ENCODE results near the gene TMEM125. TPM values are rescaled to one million over a fixed set of nuclear protein-coding genes. Genes with fewer than 3 reads are reported as not detected.

The TMEM125 gene
- total RNA-seq, 1 donor from 2014 or later = 41.1 TPM

GRCh38 chr1:43322506-43322905, 52.7 kb downstream of the TMEM125 start:
- Mint-ChIP-seq H3K4me3 (ENCODE audit: low read depth) (no peak overlapping the region), H3K27ac (no peak overlapping the region), H3K27me3 (no peaks in the 10 kb centered on the region), H3K36me3 (ENCODE audit: insufficient read depth) (no peaks in the 10 kb centered on the region), H3K4me1 (ENCODE audit: low read depth) (no peaks in the 10 kb centered on the region), H3K9me3 (ENCODE audit: low read depth) (peaks cover 8% of the 10 kb centered on the region)
- no peak for DNase-seq (ENCODE audit: low spot score, unreplicated experiment)
- TF ChIP-seq CTCF (IDR thresholded peaks at IDR 0.05; ENCODE audit: unreplicated experiment) = no peak

Other genes starting within 250 kb of the TMEM125 start
- gene EBNA1BP2, start 97.7 kb upstream of the TMEM125 start, total RNA-seq = 48.8 and 51.7 TPM in 2 replicates
- gene CFAP57, start 97.7 kb upstream of the TMEM125 start, total RNA-seq = 2.2 and 2.3 TPM in 2 replicates
- 31.4 and 34.3 TPM in 2 replicates for gene C1orf210, start 15.6 kb downstream of the TMEM125 start, total RNA-seq
- gene TIE1, start 31.0 kb downstream of the TMEM125 start, total RNA-seq = 0.53 and 1.2 TPM in 2 replicates
- gene MPL, start 67.8 kb downstream of the TMEM125 start, total RNA-seq = 0.31 TPM in 1 of 2 replicates, not detected in the other
- 49.4 and 50.9 TPM in 2 replicates for gene CDC20, start 89.0 kb downstream of the TMEM125 start, total RNA-seq
- 46.0 and 50.8 TPM in 2 replicates for gene ELOVL1, start 98.0 kb downstream of the TMEM125 start, total RNA-seq
- gene MED8, start 119.8 kb downstream of the TMEM125 start, total RNA-seq = 30.2 and 30.4 TPM in 2 replicates
- 75.4 and 75.7 TPM in 2 replicates for gene SZT2, start 119.9 kb downstream of the TMEM125 start, total RNA-seq
- 52.4 and 58.7 TPM in 2 replicates for gene HYI, start 183.9 kb downstream of the TMEM125 start, total RNA-seq